NCI-H1436 (cell line): ENCODE results near the gene MRPS18A.
"Not testable (repeated sequence)": the region's sequence is repeated elsewhere in the genome, so short reads cannot be mapped to it uniquely, and the experiment has no call there.

Experiments used
- DNase-seq: peaks from one replicate; lab custom pipeline; 2025; lab: John Stamatoyannopoulos, UW

MRPS18A gene

DNA sequence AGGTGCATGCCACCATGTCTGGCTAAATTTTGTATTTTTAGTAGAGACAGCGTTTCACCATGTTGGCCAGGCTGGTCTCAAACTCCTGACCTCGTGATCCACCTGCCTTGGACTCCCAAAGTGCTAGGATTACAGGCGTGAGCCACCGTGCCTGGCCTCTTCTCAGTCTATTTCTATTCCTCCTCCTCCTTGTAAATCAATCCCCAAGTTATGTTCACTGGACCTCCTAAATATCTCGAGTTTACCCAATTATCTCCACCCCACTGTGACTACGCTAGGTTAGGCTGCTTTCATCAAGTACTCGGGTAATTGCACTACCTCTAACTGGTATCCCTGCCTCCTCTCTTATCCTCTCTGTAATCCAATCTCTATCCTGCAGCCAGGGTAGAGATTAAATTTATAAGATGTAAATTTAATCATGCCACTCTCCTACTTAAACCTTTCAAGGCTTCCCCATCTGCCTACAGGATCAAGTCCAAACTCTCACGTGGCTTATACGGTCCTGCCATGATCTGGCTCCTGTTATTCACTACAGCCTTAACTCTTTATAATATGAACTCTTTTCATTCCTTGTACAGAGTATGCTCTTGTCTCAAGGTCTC is 52.8 kb downstream of the MRPS18A start:
- DNase-seq, result no peak

DNA sequence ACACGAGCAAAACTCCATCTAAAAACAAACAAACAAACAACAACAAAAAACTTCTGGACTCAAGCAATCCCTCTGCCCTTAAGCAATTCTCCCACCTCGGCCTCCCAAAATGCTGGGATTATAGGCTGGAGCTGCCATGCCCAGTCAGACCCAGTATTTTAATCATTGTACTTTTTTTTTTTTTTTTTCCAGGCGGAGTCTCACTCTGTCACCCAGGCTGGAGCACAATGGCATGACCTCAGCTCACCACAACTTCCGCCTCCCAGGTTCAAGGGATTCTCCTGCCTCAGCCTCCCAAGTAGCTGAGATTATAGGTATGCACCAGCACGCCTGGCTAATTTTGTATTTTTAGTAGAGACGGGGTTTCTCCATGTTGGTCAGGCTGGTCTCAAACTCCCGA is 54.6 kb downstream of the MRPS18A start:
- DNase-seq, result not testable (repeated sequence)

DNA sequence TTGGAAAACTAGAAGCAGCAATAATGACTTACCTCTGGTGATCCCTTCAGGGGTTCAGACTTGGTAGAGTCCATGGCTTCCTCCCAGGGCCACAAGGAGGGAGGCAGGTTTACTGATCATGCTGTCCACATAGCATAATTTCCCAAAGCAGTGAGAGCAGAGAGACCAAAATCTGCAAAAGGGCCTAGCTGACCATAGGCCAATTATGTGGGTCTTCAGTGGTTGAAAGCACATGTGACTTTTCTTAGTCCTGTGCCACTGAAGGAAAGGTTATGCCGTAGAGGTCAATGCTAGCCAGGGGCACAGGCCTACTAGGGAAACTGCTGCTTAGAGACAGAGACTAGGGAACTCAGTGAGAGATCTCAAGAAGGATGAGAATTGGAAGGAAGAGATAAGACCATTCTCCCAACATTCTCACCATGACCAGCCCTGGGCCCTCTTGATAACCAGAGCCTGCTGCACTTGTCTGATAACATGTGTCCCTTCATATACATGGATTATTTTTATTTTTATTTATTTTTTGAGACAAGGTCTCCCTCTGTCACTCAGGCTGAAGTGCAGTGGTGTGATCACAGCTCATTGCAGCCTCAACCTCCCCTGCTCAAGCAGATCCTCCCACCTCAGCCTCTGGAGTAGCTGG is 56.5 kb downstream of the MRPS18A start:
- no peak for DNase-seq

DNA sequence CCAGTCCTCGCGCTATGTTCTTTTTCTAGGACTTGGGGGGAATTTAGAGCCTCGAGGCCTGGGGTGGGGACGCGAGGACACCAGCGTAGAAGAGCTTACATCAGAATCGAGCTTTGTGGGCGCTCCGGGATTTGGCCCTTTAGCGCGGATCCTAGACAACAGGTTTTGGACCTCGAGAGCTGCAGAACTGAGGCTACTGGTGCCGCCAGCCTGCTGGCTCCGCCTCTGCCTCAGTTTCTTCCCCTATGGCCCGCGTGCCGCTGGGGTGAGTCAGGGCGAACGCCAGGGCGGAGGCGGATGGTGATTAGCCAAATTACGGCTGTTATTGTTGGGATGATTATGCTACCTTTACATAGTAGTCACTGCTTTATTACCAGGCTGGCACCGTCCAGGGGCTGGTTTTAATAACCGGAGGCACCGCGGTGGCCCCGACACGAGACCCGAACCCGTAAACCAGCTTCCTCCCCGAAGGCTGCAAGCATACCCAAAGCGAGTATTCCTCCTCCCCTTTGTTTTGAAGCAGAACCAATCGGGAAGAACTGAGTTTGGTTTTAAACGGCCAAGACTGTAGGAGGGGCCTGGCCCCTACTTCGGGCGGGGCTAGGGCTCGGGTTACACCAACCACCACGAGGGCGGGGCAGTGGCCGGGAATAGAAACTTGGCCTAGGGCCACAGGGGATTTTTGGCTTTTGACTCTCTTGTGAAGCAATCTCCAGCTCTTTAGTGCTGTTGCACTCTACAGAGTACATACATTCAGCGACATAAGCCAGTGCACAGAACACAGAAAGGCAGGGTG is 57.9 kb downstream of the MRPS18A start:
- peak; percentile 97 for DNase-seq

DNA sequence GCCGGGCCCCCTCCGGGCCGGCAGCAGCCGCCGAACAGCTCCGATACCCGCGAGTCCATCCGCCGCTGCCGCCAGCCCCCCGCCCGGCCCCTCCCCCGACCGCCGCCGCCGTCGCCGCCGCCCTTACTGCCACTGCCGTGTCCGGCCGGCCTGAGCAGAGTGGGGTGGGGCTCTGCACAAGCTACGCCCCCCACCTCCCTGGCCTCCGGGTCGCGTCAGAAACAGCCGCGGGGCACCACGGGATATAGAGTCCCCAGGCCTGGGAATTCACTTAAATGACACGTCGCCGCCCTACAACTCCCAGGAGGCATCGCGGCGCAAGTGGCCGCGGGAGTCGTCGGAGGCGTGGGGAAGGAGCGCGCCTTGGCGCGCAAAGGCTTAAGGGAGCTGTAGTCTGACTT is 58.5 kb downstream of the MRPS18A start, which contains the start of gene GTPBP2:
GTPBP2 (minus strand) TSS at position 161 of the 401 bp plus-strand sequence; CDS start at position 59, 102 bp downstream.
- DNase-seq, result peak; percentile 99

DNA sequence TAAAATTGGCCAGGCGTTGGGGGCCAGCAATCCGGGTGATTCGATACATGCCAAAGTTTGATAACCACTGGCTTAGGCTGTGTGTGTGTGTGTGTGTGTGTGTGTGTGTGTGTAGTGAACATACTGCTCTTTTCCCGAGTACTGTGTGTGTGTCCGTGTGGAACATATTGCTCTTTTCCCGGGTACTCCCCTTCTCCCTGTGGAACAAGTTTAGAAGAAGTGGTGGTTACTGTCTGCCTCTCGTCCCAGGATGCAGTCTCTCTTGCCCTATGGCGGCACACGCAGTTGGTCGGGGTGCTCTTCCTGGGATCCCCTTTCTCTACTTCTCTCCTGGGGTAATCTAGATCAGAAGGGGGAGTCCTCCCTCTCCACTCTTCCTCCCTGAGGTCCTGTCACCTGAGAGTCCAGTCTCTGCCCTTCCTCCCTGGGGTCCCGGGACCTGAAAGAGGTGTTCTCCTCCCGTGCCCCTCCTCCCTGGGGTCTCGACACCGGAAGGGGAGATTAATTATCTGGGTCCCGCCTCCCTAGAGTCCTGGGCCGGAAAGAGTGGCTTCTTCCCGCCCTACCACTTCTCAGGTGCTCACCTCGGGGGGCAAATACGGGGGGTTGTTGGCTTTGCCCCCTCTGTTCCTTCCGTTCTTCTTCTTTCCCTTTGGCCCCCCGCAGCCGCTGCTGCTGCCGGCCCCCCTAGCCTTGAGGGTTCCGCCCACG is 59.0 kb downstream of the MRPS18A start:
- peak; percentile 44 for DNase-seq

DNA sequence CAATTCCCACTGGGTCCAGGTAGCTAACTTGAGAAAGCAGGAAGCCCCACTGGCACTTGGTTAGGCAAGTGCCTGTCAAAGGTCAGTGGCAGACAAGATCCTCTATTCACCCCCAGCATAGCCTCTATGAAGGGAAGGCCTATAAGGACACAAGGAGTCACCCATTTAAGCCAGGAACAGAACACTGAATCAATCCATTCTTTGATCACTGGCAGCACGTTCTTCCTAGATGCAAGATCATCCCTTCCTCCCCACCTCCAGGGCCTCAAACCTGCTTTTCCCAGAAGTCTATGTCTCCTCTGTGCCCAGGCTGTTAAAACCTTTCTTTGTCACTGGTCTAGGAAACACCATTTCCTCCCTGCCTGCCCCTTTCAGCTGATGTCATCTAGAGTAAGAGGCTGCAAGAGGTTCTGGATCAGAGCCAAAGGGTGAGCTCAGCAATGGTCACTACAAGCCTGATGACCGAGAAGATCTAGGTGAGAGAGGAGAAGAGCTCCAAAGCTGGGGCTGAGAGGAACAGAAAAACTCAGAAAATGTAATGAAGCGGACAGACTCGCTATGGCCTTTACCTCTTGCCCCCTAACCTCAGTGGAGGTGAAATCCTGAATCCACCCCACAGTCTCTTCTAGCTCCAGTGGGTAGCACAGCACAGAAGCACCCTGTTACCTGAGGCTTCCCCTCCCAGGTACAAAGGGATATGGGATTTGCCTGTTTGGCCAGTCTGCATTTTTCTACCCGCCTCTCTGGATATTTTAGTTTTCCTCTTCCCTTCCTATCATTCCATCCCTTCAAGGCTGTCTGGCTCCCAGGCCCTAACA is 60.4 kb downstream of the MRPS18A start:
- DNase-seq, result peak; percentile 12

DNA sequence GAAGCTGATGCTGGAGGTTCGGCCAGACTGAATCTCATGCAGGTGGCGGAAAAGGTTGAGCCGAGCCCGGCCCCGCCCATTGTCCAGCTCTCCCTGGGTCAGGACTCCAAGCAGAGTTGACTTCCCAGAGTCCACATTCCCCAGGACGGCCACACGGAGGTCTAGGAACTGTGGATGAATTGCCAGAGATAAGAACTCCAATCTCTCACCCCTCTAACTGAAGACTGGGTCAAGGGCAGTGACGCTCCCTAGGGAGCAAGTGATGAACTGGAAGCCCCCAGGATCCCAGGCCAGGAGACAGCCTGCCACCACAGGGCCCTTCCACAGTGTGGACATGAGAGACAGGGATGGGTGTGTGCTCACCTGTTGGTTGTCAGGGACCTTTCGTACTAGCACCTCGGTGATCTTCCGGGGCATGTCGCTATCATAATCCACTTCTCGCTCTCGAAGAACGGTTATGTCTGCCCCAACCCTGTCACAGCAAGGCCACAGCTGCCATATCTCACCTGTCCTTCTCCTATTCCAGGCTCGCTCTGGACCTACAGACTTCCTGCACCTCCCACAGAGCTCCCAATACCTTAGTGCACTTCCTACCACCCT is 62.1 kb downstream of the MRPS18A start:
- DNase-seq, result no peak

DNA sequence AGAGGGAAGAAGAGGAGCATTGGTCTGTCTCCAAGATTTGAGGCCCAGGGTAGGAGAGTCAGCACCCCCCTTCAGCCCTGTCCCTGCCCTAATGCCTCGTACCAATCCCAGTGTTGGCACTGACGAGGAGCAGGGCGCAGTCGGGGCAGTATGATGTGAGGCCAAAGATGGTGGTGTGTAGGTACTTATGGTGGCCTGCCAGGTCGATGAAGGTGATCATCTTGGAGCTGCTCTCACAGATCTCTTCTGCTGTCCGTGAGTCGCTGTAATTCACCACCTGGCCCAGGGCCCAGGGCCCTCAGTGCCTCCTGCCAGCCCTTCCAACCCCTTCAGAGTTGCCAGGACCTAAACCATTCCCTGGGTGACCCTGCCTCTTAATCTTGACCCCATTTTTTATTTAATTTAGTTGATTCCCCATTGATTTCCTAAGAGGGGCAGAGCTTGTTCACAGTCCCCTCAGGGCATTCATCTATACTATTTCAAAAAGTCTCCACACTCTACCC is 62.8 kb downstream of the MRPS18A start:
- DNase-seq, result no peak

DNA sequence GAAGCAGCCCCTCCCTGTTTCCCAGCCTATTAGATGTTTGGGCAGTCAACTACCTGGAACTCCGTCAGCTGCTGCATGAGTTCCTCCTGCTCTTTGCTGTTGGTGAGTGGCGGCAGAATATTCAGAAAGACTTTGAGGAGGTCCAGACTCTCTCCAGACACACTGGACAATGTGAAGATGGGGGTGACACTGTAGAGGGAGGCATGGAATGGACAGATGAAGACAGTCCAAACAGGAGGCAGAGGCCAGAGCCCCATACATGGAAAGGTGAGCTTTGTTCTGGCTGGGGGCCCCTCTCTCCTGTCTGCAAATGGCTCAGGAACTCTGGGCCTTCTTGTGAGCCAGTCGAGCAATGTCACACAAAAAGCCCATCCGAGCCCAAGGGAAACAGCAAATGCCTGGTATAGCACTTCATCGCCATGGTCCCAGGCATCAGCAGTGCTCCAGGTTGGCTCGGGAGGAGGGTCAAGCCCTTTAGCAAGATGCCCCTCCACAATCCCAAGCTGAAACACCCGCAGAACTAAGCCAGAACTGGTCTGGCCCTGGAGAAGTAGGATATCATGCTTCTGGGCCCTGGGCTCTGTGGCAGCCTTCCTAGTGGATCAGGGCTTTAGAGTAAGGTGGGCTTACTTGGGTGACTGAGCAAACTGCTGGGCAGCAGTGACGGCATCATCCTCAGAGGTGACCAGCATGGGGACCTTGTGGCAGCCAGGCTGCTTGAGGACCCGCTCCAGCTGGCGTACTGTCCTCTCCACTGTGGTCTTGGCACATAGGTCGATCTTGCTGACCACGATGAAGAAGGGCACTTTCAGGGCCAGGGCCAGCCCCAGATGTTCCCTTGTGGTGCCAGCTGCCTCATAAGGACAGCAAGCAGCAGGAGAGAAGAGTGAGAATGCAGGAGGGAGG is 63.5 kb downstream of the MRPS18A start:
- no peak for DNase-seq

DNA sequence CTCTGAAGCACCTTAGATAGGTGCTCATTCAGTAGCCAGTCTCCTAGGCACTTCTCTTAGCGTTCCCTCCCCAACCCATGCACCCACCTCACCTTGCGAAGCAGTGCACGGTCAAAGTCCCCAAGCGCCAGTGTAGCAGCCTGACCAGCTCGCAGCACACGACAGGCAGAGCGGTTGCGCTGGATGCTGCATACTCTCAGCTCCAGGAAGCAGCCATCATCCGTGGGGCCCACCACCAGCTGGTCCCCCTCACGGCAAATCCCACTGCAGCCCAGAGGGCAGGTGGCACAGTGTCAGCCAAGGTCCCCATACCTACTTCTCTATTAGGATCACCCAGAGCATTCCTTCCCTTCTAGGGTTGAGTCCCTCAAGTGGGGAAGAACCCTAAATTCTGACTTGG is 65.0 kb downstream of the MRPS18A start:
- DNase-seq, result no peak

DNA sequence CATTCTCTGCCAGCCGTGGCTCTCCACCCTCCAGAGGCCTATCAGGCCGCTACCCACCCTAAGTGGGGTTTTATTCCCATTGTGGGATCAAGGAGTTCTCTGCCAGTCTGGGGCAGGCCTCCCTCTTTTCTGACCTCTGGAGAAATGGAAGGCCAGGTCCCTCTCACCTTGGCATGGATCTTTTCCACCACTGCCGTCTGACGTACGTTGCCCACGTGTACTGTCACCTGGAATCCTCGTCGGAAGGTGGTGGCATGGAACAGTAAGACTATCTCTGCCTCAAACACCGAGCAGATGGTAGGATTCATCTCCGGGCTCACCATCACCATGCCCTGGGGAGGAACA is 65.8 kb downstream of the MRPS18A start:
- no peak for DNase-seq
